ENCODE measurements around the gene AKAP8L. TPM values are rescaled to one million over a fixed set of nuclear protein-coding genes. Genes with fewer than 3 reads are reported as not detected.
A peak's percentile ranks its signal among the peaks of the same experiment; 100 is the strongest.
"Not testable (repeated sequence)": the region's sequence is repeated elsewhere in the genome, so short reads cannot be mapped to it uniquely, and the experiment has no call there.

Gene AKAP8L
- total RNA-seq, 1 experiment from 2014 or later, result 86.3 TPM

DNA sequence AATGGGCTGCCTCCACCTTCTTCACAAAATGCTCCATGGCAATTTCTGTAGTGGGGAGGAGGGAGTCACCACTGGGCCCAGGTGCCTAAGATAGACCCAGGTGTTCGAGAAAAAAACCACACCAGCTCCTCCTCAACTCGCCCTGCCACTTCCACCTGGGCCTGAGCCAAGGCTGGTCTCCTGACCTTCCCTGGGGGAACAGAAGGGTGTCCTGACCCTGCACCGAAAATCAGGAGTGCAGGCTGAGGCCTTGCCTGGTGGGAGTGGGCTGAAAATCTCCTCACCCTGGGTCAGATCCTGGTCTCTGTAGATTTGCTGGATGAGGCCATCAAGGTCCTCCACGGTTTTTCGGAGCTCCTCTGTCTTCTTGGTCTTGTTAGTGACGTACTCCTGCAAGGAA lies 21.6 kb downstream of the AKAP8L start:
- no peak for DNase-seq (ENCODE audit: low spot score)
- in situ Hi-C loops (cut with HindIII; ENCODE audit: low sequenced_read_pairs), result no loop called here

DNA sequence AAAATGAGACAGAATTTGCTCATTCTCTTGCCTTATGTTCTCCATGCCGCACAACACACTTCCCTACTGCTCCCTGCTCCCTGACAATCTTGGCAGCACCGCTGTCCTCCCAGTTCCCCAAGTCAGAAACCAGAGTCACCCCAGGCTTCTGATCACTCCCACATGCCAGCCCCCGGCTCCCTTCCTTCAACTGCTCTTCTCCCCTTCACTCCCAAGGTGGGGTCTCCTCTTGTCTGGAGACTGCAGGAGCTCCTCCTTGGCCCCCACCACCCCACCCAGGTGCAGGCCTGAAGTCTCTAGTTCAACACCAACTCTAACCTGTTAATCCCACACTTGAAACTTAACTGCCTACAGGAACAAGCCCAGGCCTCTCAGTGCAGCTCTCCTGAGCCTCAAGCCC lies 22.4 kb downstream of the AKAP8L start:
- no peak for DNase-seq (ENCODE audit: low spot score)
- in situ Hi-C loops (cut with HindIII; ENCODE audit: low sequenced_read_pairs), result no loop called here

DNA sequence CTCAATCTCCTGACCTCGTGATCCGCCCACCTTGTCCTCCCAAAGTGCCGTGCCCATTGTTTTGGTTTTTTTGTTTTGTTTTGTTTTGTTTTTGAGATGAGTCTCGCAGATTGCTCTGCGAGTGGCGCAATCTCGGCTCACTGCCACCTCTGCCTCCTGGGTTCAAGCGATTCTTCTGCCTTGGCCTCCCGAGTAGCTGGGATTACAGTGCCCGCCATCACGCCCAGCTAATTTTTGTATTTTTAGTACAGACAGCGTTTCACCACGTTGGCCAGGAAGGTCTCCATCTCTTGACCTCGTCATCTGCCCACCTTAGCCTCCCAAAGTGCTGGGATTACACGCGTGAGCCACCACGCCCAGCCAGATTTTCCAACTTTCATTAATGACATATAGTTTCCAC lies 23.5 kb downstream of the AKAP8L start:
- DNase-seq (ENCODE audit: low spot score); in situ Hi-C loops (cut with HindIII; ENCODE audit: low sequenced_read_pairs): not testable (repeated sequence)

DNA sequence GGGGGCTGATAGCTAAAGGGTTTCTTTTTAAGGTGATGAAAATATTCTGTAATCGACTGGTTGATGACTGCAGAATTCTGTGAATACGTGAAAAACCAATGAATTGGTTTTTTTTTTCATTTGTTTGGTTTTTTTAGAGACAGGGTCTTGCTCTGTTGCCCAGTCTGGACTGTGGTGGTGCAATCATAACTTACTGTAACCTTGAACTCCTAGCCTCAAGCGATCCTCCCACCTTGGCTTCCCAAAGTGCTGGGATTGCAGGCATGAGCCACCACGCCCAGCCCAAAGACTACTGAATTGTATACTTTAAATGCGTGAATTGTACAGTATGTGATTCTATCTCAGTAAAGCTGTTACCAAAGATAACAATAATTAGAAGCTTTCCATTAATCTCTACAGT lies 24.4 kb downstream of the AKAP8L start:
- in situ Hi-C loops (cut with HindIII; ENCODE audit: low sequenced_read_pairs), result no loop called here
- no peak for DNase-seq (ENCODE audit: low spot score)

DNA sequence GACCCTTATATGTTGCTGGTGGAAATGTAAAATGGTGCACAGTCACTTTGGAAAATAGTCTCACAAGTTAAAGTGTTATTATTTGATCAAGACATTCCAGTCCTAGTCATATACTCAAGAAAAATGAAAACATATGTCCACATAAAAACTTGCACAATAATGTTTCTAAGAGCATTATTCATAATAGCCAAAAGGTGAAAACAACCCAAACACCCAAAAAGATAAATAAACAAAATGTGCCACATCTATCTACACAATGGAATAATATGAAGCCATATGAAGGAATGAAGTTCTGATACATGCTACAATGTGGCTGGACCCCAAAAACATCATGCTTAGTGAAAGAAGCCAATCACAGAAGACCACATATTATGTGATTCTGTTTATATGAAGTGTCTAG lies 24.8 kb downstream of the AKAP8L start:
- no peak for DNase-seq (ENCODE audit: low spot score)
- in situ Hi-C loops (cut with HindIII; ENCODE audit: low sequenced_read_pairs), result no loop called here

DNA sequence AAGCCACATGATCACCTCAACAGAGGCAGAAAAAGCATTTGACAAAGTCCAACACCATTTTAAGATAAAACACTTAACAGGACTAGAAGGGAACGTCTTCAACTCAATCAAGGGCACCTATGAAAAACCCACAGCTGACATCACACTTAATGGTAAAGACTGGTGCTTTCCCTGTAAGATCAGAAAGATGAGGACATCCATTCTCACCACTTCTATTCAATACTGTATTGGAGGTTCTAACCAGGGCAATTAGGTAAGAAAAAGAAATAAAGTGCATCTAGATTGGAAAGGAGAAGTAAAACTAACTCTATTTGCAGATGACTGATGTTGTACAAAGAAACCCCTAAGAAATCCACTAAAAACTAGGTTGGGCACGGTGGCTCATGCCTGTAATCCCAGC lies 28.0 kb downstream of the AKAP8L start:
- in situ Hi-C loops (cut with HindIII; ENCODE audit: low sequenced_read_pairs), result no loop called here
- DNase-seq (ENCODE audit: low spot score), result no peak

DNA sequence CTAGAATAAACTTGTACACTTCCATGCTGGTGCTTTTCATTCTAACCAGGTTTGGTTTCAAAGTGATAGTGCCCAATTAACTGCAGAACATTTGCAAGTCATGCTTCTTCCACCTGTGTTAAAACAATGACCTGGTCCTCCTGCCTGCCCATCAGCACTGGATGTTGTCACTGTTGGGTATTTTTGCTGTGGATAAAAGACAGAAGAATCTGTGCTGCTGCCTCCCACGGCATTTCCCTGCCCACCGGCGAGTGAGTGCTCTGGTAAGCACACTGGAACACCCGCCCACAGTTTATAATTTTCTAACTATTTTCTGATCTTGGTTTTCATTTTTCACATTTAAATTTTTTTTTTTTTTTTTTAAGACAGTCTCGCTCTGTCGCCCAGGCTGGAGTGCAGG lies 36.9 kb downstream of the AKAP8L start:
- no peak for DNase-seq (ENCODE audit: low spot score)
- in situ Hi-C loops (cut with HindIII; ENCODE audit: low sequenced_read_pairs), result no loop called here

DNA sequence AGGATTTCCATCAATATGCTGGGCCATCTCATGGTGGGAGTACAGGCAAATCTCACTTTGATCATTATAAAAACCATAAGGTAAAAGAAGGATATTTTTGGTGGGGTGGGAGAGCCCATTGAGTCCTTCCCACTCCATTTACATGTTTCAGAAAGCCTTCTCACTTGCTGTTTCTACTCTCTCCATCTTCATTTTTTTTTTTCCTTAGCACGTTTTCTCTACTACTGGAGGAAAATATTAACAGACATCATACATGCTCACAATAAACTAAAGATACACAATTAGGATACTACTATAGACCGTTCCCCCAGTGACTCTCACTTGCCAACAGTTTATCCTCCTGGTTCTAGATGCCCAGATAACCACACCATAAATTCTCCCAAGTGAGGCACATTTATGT lies 37.4 kb downstream of the AKAP8L start:
- DNase-seq (ENCODE audit: low spot score), result no peak
- in situ Hi-C loops (cut with HindIII; ENCODE audit: low sequenced_read_pairs), result no loop called here

DNA sequence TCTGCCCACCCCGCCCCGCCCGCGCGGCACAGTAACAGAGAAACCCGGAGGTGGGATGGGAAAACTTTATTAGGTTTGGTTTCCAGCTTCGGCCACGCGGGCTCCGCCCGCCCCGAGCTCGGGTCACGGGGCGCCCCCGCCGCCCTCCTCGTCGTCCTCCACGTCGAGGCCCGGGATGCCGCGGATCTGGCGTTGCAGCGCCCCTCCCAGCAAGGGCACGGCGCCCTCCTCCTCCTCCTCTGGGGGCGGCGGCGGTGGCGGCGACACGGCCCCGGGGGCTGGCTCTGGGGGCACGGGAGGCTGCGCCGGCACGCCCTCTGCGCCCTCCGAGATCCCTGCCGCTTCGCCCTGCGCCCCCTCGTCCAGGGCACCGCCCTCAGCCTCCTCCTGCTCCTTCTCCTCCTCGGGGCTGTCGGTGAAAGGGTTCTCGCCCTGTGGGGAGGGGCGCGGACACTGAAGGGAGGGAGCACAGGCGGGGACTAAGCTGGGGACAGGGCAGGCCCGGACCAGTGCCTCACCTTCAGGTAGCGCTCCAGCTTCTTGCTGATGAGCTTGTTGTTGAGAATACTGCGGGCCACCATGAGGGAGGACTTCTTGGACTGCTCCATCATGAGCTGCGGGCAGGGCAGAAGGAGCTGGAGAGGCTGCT lies 38.7 kb downstream of the AKAP8L start:
- in situ Hi-C loops (cut with HindIII; ENCODE audit: low sequenced_read_pairs), result no loop called here
- peak; percentile 53 for DNase-seq (ENCODE audit: low spot score)

DNA sequence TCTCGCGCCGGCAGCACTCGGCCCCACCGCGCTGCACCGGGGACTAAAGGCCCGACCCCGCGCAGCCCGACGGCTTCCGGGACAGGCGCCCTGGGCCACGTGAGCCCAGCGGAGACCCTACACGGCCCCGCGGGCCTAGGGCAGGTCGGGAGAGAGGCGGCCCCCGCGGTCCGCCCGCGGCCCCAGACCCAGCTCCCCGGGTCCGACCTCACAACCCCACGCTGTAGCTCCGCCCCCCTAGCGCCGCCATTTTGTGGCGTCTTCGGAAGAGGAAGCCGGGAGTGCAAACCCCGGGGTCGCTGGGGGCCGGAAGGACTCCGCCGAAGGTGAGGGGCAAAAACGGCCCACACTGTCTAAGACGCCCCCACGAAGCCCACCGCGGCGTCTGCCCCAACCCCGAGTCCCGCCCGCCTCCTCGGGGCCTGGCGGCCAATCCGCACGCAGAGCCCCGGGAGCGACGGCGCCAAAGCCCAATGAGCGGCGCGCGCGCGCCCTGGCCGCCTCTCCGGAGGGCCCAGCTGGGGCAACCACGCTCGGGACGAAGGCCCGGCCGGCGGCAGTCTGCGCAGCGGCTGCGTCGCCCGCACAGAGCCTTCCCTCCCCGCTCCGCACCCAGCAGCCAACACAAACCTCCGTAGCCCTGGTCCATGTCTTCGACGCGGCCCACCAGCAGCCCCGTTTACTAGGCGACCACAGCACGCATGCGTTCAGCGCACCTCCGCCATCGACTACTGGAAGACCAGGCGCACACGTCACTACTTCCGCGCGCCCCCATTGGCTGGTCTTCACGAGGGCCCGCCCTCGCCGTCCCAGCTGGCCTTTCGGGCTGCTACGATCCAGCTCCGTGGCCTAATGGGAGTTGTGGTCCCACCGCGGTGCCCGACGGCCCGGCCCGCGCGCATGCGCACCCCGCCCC lies 39.4 kb downstream of the AKAP8L start, which contains the start of gene AKAP8:
TSS of gene AKAP8 (minus strand) at position 705 of the 916 bp plus-strand sequence. CDS start at position 649, 56 bp downstream.
- in situ Hi-C loops (cut with HindIII; ENCODE audit: low sequenced_read_pairs), result no loop called here
- DNase-seq (ENCODE audit: low spot score), result peak; percentile 98

DNA sequence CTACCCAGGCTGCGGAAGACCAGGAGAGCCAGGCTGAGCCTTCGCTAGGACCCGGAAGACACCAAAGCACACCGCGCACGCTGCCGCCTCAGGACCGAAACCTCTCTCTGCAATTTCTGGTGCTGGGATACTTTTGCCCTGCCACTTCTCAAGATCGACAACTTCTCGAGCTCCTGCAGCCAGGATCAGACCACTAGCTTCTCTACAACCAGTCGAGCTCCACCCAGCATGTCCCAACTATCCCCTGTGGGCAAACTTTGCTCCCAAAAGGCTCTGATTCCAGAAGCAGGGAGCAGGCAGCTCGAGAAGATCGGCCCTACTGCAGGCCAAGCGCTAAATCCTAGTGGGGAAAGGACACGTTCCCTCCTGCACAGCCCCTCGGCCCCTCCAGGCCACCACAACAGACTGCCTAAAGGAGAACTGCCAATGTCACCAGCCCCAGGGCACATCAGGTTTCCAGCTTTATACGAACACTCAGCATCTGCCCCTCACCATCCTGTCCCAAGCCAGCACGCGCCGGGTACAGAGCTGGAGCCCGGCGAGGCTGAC lies 40.2 kb downstream of the AKAP8L start:
- in situ Hi-C loops (cut with HindIII; ENCODE audit: low sequenced_read_pairs), result no loop called here
- DNase-seq (ENCODE audit: low spot score), result peak; percentile 64

DNA sequence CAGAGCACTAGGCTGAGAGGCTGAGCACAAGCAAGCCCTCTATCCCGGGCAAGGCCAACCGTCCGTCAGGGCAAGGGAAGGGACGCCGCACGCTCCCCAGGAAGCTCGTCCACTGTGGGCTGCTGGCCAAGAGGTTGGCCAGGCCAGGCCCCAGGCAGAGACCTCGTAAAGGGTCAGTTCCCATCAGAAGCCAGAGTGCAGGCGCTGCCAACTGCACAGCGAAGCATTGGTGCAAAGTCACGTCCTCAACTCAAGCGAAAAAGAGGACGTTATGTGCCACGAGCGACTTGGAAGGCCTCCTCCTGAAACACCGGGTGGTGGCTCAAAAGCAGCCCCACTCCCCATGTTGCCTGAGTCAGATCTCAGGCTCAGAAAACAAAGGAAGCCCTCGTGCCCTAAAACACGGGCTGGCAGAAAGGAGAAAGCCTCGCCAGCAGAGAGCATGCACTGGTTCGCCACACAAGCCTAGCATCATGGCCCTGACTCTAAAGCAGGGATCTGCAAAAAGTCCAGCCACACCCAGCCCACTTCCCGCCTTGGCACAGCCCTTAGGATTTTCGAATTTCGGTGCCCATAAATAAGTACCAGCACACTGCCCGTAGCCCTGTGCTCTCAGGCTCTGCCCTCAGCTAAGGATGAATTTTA lies 43.9 kb downstream of the AKAP8L start:
- peak; percentile 78 for DNase-seq (ENCODE audit: low spot score)
- in situ Hi-C loops (cut with HindIII; ENCODE audit: low sequenced_read_pairs), result no loop called here

DNA sequence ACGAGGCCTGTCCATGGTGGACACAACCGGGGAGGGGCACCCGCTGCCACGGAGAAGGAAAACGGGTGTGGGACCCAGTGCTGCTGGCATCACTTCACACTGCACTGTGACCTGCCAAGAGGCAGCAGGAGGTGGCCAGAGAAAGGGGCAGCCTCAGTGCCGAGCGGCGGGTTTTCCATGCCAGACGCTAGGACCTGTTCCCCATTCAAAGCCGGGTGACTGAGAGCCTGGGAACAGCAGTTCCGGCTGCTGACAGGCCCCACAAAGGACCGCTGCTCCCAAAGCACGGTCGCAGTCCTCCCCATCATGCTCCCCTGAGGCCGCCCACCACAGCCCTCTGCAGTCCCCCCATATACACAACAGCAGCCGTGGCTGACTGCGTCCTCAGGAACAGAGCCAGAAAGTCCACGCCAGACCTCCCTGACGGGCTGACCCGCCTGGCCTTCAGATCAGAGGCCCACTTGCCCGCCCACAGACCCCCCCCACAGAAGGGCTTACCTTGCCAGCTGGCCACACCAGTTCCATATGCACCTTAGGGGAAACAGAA lies 44.6 kb downstream of the AKAP8L start:
- DNase-seq (ENCODE audit: low spot score), result peak; percentile 40
- in situ Hi-C loops (cut with HindIII; ENCODE audit: low sequenced_read_pairs), result no loop called here

DNA sequence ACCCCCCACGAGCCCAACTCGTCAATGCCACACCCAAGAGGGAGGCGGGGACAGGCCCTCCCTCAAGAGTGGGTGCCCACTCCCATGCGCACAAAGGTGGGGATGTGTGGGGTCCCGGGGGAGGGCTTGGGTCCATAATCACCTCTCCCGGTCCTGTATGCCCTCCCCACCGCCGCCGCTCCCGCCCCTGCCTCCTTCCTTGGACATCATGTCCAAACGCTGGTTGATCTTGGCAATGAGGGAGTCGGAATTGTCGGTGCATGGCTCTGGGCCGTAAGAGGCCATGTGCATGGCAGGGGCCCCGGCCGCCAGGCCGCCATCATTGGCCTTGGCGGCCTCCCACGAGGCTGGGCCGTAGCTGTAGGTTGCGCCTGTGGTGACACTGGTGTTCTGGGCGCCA lies 45.1 kb downstream of the AKAP8L start:
- no peak for DNase-seq (ENCODE audit: low spot score)
- in situ Hi-C loops (cut with HindIII; ENCODE audit: low sequenced_read_pairs), result no loop called here

DNA sequence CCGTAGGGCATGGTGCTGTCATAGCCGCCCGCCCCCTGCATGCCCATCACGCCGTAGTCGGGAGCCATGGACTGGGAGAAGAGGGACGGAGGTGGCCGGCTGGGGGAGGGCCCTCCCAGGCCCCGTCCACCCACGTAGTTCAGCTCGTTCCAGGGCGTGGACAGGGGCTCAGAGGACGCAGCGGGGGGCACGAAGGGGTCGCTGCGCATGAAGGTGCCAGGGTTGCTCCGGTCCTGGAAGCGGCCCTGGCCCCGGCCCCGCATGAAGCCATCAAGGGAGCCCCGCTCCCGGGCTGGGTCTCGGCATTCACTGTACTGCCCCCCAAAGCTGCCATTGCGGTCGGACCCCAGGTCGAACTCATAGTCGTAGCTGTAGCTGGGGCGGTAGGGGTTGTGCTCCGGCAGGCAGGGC lies 45.9 kb downstream of the AKAP8L start:
- in situ Hi-C loops (cut with HindIII; ENCODE audit: low sequenced_read_pairs), result no loop called here

DNA sequence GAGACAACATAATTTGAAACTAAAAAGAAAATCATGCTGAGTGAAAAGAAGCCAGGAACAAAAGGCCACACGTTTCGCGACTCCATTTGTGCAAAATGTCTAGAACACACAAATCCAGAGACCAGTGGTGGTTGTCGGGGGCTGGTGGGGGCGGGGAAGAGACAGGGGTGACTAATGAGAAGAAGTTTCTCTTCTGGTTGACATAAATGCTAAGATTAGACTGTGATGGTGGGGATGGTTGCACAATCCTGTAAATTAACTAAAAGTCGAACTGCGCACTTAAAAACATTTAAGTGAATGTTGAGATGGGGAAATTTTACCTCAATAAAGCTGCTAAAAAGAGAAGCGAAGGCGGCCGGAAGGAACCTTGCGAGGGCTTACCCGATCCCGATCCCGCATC lies 46.3 kb downstream of the AKAP8L start:
- no peak for DNase-seq (ENCODE audit: low spot score)
- in situ Hi-C loops (cut with HindIII; ENCODE audit: low sequenced_read_pairs), result no loop called here

More for the DNA sequence above, 45.9 kb downstream of the AKAP8L start:
- no peak for DNase-seq (ENCODE audit: low spot score)

DNA sequence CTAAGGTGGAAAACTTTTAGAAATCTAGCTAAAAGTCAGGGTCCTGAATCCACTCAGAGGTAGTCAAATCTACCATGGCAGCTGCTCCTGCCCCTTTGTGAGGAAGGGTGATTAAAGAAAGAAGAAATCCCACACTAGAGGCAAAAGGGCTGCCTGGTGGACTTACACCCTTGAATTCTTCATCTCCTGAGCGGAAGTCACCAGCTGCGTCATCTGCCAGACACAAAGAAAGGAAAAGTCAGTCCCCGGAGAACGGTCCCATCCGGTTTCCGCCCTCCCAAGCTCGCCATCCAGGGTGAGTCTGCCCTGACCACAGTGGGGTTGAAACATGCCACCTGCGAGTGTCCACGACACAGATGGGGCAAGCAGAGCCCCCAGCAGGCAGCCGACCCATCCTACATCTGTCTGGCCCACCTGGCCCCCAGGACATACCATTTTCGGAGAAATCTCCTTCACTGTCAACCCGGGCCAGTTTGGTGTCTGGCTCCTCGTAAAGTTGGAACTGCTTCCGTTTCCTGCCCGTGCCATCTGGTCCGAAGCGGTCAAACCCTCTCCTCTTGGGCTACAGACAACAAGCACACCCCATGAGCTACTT lies 46.9 kb downstream of the AKAP8L start:
- DNase-seq (ENCODE audit: low spot score), result peak; percentile 39
- in situ Hi-C loops (cut with HindIII; ENCODE audit: low sequenced_read_pairs), result no loop called here

DNA sequence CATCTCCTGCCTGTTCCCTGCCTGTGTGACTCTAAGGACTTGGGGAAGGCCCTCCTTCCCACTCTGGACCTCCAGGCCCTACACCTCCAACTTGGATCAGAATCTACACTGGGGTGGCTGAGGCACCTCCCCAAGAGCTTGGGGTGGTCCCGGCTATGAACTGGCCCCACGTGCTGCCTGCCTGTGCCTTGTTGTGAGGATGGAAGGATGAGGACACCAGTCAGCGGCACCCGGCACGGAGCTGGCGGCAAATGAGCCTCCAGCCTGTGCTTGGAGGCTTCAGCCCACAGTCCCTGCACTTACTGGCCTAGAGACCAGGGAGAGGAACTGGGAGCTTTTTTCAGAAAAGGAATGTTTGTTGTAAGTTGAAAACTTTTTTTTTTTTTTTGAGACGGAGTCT lies 47.7 kb downstream of the AKAP8L start:
- DNase-seq (ENCODE audit: low spot score), result no peak
- in situ Hi-C loops (cut with HindIII; ENCODE audit: low sequenced_read_pairs), result no loop called here

DNA sequence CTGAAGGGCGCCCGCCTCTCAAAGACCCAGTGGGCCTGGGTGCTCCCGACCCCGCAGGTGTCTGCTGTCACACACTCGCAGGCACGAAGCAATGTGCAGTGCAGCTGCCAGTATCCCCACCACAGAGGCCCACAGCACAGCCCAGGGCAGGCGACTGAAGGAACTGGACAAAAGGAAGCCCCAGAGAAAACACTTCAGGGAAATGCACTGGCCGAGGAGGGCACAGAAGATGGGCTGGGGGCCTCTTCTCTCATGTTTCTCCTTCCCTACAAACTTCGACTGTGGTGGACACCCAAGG lies 49.2 kb downstream of the AKAP8L start:
- in situ Hi-C loops (cut with HindIII; ENCODE audit: low sequenced_read_pairs), result no loop called here

More for the DNA sequence above, 49.2 kb downstream of the AKAP8L start:
- no peak for DNase-seq (ENCODE audit: low spot score)
